ENCODE measurements around the gene SERPINA5. TPM values are rescaled to one million over a fixed set of nuclear protein-coding genes. Genes with fewer than 3 reads are reported as not detected.
A peak's percentile ranks its signal among the peaks of the same experiment; 100 is the strongest.

Gene SERPINA5
- total and polyA plus RNA-seq, 2 of the 13 experiments (the other 11 are each of a cell fraction or from before 2014, with no cell fraction given) = 449 to 498 TPM

DNA sequence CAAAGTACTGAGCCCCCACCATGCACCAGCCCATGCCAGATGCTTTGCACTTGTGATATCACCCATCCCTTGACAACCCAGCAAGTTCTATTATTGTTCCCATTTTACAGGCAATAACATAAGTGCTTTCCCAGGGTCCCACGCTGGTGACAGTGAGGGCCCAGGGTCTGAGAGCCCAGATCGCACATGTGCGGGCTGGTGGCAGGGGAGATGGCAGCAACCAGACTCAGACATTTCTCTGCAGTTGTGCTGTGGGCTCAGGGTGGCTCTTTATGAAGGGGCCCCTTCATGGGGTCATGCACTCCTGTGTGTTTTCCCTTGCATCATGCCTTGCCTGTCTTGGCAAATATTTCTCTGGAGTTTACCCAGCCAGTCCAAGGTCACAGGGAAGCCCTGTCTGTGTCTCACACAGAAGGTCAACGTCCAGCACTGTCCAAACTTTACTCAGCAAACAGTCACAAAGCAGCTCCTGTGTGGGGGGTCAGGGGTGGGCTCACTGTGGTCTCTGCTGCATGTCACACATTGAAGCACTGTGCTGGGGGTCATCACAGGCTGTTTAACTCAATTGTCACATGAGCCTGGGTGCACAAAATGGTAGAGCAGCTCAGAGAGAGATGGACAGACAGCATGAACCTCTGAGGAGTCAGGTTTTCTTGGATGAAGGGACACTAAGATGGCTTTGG lies 12.7 kb downstream of the SERPINA5 start:
- H4K20me1 ChIP-seq (ENCODE audit: insufficient read depth, low read length) = no peaks in the 10 kb centered on the region
- H3K4me1 ChIP-seq (ENCODE audit: insufficient read depth, low read length) = peaks cover 73% of the 10 kb centered on the region
- H3K9me3 ChIP-seq (ENCODE audit: low read length) = no peaks in the 10 kb centered on the region
- FAIRE-seq (peak; percentile 100), DNase-seq (ENCODE audit: low spot score) (peak; percentile 100), ATAC-seq (peak; percentile 81)
- H3K36me3 ChIP-seq (replicated peaks in 1 of 2; ENCODE audit: control insufficient read depth in 1 of 2, insufficient read depth in 2 of 2, low read length in 2 of 2) = peaks cover 16 to 38% of the 10 kb centered on the region in 2 experiments
- WGBS (ENCODE audit: low lambda C conversion rate) = 10% methylated on average over 1 of the region's 4 CpGs
- no TSS peak for BruUV-seq (replicated peaks)
- ChIA-PET CTCF (ENCODE audit: low intra/inter-chr PET ratio, low total read pairs) (no interaction called here), POLR2A (interaction anchor here (0.8 to 15.7 kb wide), 17 partner anchors 10 to 206 kb away, joined by 3 to 638 read pairs (median 6); partner anchors contain the start of genes SERPINA1, SERPINA3, SERPINA4 and SERPINA5)
- no peak overlapping the region for H2AFZ ChIP-seq (ENCODE audit: low read length)
- in situ Hi-C loops (cut with HindIII; ENCODE audit: extremely low pct_ligation_motif_present, low pct_unique_long_range_greater_than_20kb) = no loop called here
- H3K27ac ChIP-seq (ENCODE audit: extremely low read length, insufficient read depth, low read length) = peak overlapping the region; percentile 86
- intact Hi-C loops (cut with micrococcal nuclease; ENCODE audit: unreplicated experiment) = loop anchor here (1.0 kb wide), 1 partner anchor 12 kb away; no protein-coding TSS in a partner anchor
- peaks cover 38% of the 10 kb centered on the region for H3K79me2 ChIP-seq (ENCODE audit: insufficient read depth, low read length)
- H3K27me3 ChIP-seq (ENCODE audit: control insufficient read depth in 1 of 2, insufficient read depth in 2 of 2, low read length in 2 of 2) = no peaks in the 10 kb centered on the region
- peak overlapping the region; percentile 71 for H3K9ac ChIP-seq (ENCODE audit: insufficient read depth, low read depth, low read length)
- peak overlapping the region; percentile 75 for H3K4me2 ChIP-seq (ENCODE audit: low read depth, low read length)
- peak overlapping the region in 2 of 3 experiments; percentile 25 to 54; a peak in 2 of 6 replicates for H3K4me3 ChIP-seq (replicated peaks in 1 of 3; ENCODE audit: insufficient read depth in 1 of 3, low read depth in 2 of 3, low read length in 3 of 3)
- TF ChIP-seq POGZ (CRISPR knock-in tag; IDR thresholded peaks at IDR 0.05) (peak; percentile 88), FOXC1 (CRISPR knock-in tag; IDR thresholded peaks at IDR 0.05; ENCODE audit: borderline replicate concordance) (peak; percentile 74; the same call in 1 of the 2 replicates), ZC3H4 (CRISPR knock-in tag; IDR thresholded peaks at IDR 0.05; ENCODE audit: borderline replicate concordance) (no peak), ZFP82 (CRISPR knock-in tag; IDR thresholded peaks at IDR 0.05; ENCODE audit: borderline replicate concordance) (peak; percentile 90; the same call in 1 of the 2 replicates), TCF7L2 (IDR thresholded peaks at IDR 0.05; ENCODE audit: low read depth, low read length) (no peak), KDM1A (CRISPR knock-in tag; IDR thresholded peaks at IDR 0.05) (peak; percentile 80; the same call in 1 of the 2 replicates), TCF12 (IDR thresholded peaks at IDR 0.05) (no peak), TCF12 (CRISPR knock-in tag; IDR thresholded peaks at IDR 0.05) (peak; percentile 99), CAMTA2 (CRISPR knock-in tag; IDR thresholded peaks at IDR 0.05; ENCODE audit: borderline replicate concordance) (no peak; the same call in 1 of the 2 replicates), ATF6 (CRISPR knock-in tag; conservative IDR thresholded peaks at IDR 0.05) (no peak), NFYC (CRISPR knock-in tag; IDR thresholded peaks at IDR 0.05) (peak; percentile 45; the same call in 1 of the 2 replicates), ZNF619 (CRISPR knock-in tag; IDR thresholded peaks at IDR 0.05) (no peak), ERF (CRISPR knock-in tag; IDR thresholded peaks at IDR 0.05) (peak; percentile 100), ZNF335 (CRISPR knock-in tag; IDR thresholded peaks at IDR 0.05) (peak; percentile 92; the same call in 1 of the 2 replicates), ARHGAP35 (CRISPR knock-in tag; IDR thresholded peaks at IDR 0.05; ENCODE audit: borderline replicate concordance) (0 out of 2 replicates have a peak, but pooled peaks have one; percentile 71), ZSCAN12 (CRISPR knock-in tag; IDR thresholded peaks at IDR 0.05) (no peak)
- TF ChIP-seq, protein P1, sequence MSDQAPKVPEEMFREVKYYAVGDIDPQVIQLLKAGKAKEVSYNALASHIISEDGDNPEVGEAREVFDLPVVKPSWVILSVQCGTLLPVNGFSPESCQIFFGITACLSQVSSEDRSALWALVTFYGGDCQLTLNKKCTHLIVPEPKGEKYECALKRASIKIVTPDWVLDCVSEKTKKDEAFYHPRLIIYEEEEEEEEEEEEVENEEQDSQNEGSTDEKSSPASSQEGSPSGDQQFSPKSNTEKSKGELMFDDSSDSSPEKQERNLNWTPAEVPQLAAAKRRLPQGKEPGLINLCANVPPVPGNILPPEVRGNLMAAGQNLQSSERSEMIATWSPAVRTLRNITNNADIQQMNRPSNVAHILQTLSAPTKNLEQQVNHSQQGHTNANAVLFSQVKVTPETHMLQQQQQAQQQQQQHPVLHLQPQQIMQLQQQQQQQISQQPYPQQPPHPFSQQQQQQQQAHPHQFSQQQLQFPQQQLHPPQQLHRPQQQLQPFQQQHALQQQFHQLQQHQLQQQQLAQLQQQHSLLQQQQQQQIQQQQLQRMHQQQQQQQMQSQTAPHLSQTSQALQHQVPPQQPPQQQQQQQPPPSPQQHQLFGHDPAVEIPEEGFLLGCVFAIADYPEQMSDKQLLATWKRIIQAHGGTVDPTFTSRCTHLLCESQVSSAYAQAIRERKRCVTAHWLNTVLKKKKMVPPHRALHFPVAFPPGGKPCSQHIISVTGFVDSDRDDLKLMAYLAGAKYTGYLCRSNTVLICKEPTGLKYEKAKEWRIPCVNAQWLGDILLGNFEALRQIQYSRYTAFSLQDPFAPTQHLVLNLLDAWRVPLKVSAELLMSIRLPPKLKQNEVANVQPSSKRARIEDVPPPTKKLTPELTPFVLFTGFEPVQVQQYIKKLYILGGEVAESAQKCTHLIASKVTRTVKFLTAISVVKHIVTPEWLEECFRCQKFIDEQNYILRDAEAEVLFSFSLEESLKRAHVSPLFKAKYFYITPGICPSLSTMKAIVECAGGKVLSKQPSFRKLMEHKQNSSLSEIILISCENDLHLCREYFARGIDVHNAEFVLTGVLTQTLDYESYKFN (CRISPR knock-in tag; conservative IDR thresholded peaks at IDR 0.05) = peak; percentile 100
- TF ChIP-seq, protein P2, sequence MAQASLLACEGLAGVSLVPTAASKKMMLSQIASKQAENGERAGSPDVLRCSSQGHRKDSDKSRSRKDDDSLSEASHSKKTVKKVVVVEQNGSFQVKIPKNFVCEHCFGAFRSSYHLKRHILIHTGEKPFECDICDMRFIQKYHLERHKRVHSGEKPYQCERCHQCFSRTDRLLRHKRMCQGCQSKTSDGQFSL (CRISPR knock-in tag; IDR thresholded peaks at IDR 0.05) = peak; percentile 93
